ENCODE measurements around the gene PRUNE2. TPM values are rescaled to one million over a fixed set of nuclear protein-coding genes. Genes with fewer than 3 reads are reported as not detected.

Gene PRUNE2
- total and polyA plus RNA-seq, 11 donors: 0.51 to 7.7 (median 1.4) TPM

- intact Hi-C loops (cut with DNase I): no loop called here
- Histone ChIP-seq H3K9me3 (no peaks in the 10 kb centered on the region), H3K4me3 (no peak overlapping the region), H3K27ac (no peak overlapping the region), H3K4me1 (no peaks in the 10 kb centered on the region), H3K27me3 (no peaks in the 10 kb centered on the region), H3K36me3 (no peaks in the 10 kb centered on the region)
- no peak for TF ChIP-seq CTCF (IDR thresholded peaks at IDR 0.05)
- no peak for TF ChIP-seq POLR2A (IDR thresholded peaks at IDR 0.05)
- WGBS, 4 donors: 73 to 79% (median 75%) methylated on average over 2 of the region's 2 CpGs
- ATAC-seq (no peak), DNase-seq (no peak)
Measured at GRCh38 chr9:76798527-76798926, 107.4 kb downstream of the PRUNE2 start.

GRCh38 chr9:76796296-76796695 is 109.6 kb downstream of the PRUNE2 start:
- H3K36me3 ChIP-seq: no peaks in the 10 kb centered on the region
- H3K27ac ChIP-seq: no peak overlapping the region
- no peak for ATAC-seq
- DNase-seq: no peak
- TF ChIP-seq CTCF (IDR thresholded peaks at IDR 0.05) (no peak), POLR2A (IDR thresholded peaks at IDR 0.05) (no peak)
- no peaks in the 10 kb centered on the region for H3K27me3 ChIP-seq
- H3K9me3 ChIP-seq: no peaks in the 10 kb centered on the region
- intact Hi-C loops (cut with DNase I): no loop called here
- H3K4me3 ChIP-seq: no peak overlapping the region
- WGBS, 4 donors: 74 to 81% (median 77%) methylated on average over 5 of the region's 5 CpGs
- no peaks in the 10 kb centered on the region for H3K4me1 ChIP-seq

- H3K27me3 ChIP-seq: no peaks in the 10 kb centered on the region
- intact Hi-C loops (cut with DNase I): no loop called here
- H3K27ac ChIP-seq: no peak overlapping the region
- no peaks in the 10 kb centered on the region for H3K9me3 ChIP-seq
- 89 to 95% (median 90%) methylated on average over 15 of the region's 15 CpGs for WGBS, 4 donors
- TF ChIP-seq CTCF (IDR thresholded peaks at IDR 0.05) (no peak), POLR2A (IDR thresholded peaks at IDR 0.05) (no peak)
- H3K4me1 ChIP-seq: no peaks in the 10 kb centered on the region
- H3K36me3 ChIP-seq: no peaks in the 10 kb centered on the region
- H3K4me3 ChIP-seq: no peak overlapping the region
- DNase-seq (no peak), ATAC-seq (no peak)
Measured at GRCh38 chr9:76793784-76794431, 112.0 kb downstream of the PRUNE2 start.

- intact Hi-C loops (cut with DNase I): no loop called here
- DNase-seq: no peak
- H3K27ac ChIP-seq: no peak overlapping the region
- H3K9me3 ChIP-seq: no peaks in the 10 kb centered on the region
- no peaks in the 10 kb centered on the region for H3K36me3 ChIP-seq
- H3K4me1 ChIP-seq: no peaks in the 10 kb centered on the region
- H3K4me3 ChIP-seq: no peak overlapping the region
- ATAC-seq: no peak
- TF ChIP-seq CTCF (IDR thresholded peaks at IDR 0.05): no peak
- TF ChIP-seq POLR2A (IDR thresholded peaks at IDR 0.05): no peak
- 83 to 100% (median 91%) methylated on average over 1 of the region's 1 CpG for WGBS, 4 donors
- no peaks in the 10 kb centered on the region for H3K27me3 ChIP-seq
Measured at GRCh38 chr9:76789840-76790239, 116.1 kb downstream of the PRUNE2 start.

All from heart left ventricle (tissue), 16 donors.